ENCODE data around the gene SOX8. TPM values are rescaled to one million over a fixed set of nuclear protein-coding genes. Genes with fewer than 3 reads are reported as not detected.

Gene SOX8
- polyA plus RNA-seq, 1 donor from 2014 or later = 3.9 TPM

GRCh38 chr16:995087-995486 lies 13.5 kb downstream of the SOX8 start:
- H3K36me3 ChIP-seq (ENCODE audit: insufficient read depth, low read length) = no peaks in the 10 kb centered on the region
- H3K9ac ChIP-seq (ENCODE audit: low read length) = no peak overlapping the region
- H3K9me3 ChIP-seq (ENCODE audit: low read length) = peaks cover 13% of the 10 kb centered on the region
- H3K79me2 ChIP-seq (replicated peaks; ENCODE audit: insufficient read depth, low read length) = no peaks in the 10 kb centered on the region
- H3K4me2 ChIP-seq (ENCODE audit: low read length) = no peak overlapping the region
- H3K9me2 ChIP-seq (ENCODE audit: insufficient read depth, low read length) = no peaks in the 10 kb centered on the region
- no peak overlapping the region for H2AFZ ChIP-seq (ENCODE audit: low read depth, low read length)
- no peaks in the 10 kb centered on the region for H3F3A ChIP-seq (ENCODE audit: insufficient read depth, low read length, poor library complexity, severe bottlenecking)
- H3K4me3 ChIP-seq (ENCODE audit: low read length) = no peak overlapping the region
- H4K20me1 ChIP-seq (ENCODE audit: insufficient read depth) = no peaks in the 10 kb centered on the region
- no peaks in the 10 kb centered on the region for H3K27me3 ChIP-seq (ENCODE audit: insufficient read depth, low read depth, low read length)
- no peak for TF ChIP-seq POLR2AphosphoS5 (IDR thresholded peaks at IDR 0.05)
- no peak for TF ChIP-seq EZH2 (IDR thresholded peaks at IDR 0.05; ENCODE audit: borderline replicate concordance, insufficient read depth, low read length, poor library complexity, severe bottlenecking)
- TF ChIP-seq CTCF (IDR thresholded peaks at IDR 0.05; ENCODE audit: poor library complexity, severe bottlenecking) = no peak
- no peak for TF ChIP-seq REST (IDR thresholded peaks at IDR 0.05; ENCODE audit: borderline replicate concordance)
- TF ChIP-seq EP300 (conservative IDR thresholded peaks at IDR 0.05; ENCODE audit: poor library complexity, severe bottlenecking) = no peak
- no peak for TF ChIP-seq RAD21 (conservative IDR thresholded peaks at IDR 0.05)
- TF ChIP-seq TAF1 (IDR thresholded peaks at IDR 0.05; ENCODE audit: low read depth) = no peak
- TF ChIP-seq SMC3 (conservative IDR thresholded peaks at IDR 0.05; ENCODE audit: poor library complexity) = no peak
- TF ChIP-seq MXI1 (conservative IDR thresholded peaks at IDR 0.05; ENCODE audit: poor library complexity, severe bottlenecking) = no peak
- H3K27ac ChIP-seq (ENCODE audit: low read length) = no peak overlapping the region

- H3F3A ChIP-seq (ENCODE audit: insufficient read depth, low read length, poor library complexity, severe bottlenecking) = no peaks in the 10 kb centered on the region
- H4K20me1 ChIP-seq (ENCODE audit: insufficient read depth) = no peaks in the 10 kb centered on the region
- no peak overlapping the region for H3K9ac ChIP-seq (ENCODE audit: low read length)
- H3K4me2 ChIP-seq (ENCODE audit: low read length) = no peak overlapping the region
- TF ChIP-seq TAF1 (IDR thresholded peaks at IDR 0.05; ENCODE audit: low read depth) (no peak), EP300 (conservative IDR thresholded peaks at IDR 0.05; ENCODE audit: poor library complexity, severe bottlenecking) (no peak), RAD21 (conservative IDR thresholded peaks at IDR 0.05) (no peak), CTCF (IDR thresholded peaks at IDR 0.05; ENCODE audit: poor library complexity, severe bottlenecking) (no peak), MXI1 (conservative IDR thresholded peaks at IDR 0.05; ENCODE audit: poor library complexity, severe bottlenecking) (no peak), REST (IDR thresholded peaks at IDR 0.05; ENCODE audit: borderline replicate concordance) (no peak), POLR2AphosphoS5 (IDR thresholded peaks at IDR 0.05) (no peak)
- H3K36me3 ChIP-seq (ENCODE audit: insufficient read depth, low read length) = no peaks in the 10 kb centered on the region
- no peaks in the 10 kb centered on the region for H3K27me3 ChIP-seq (ENCODE audit: insufficient read depth, low read depth, low read length)
- H3K79me2 ChIP-seq (replicated peaks; ENCODE audit: insufficient read depth, low read length) = no peaks in the 10 kb centered on the region
- H3K9me2 ChIP-seq (ENCODE audit: insufficient read depth, low read length) = no peaks in the 10 kb centered on the region
- no peak overlapping the region for H2AFZ ChIP-seq (ENCODE audit: low read depth, low read length)
- H3K27ac ChIP-seq (ENCODE audit: low read length) = no peak overlapping the region
- peaks cover 13% of the 10 kb centered on the region for H3K9me3 ChIP-seq (ENCODE audit: low read length)
- no peak overlapping the region for H3K4me3 ChIP-seq (ENCODE audit: low read length)
Measured at GRCh38 chr16:995783-996182, 14.2 kb downstream of the SOX8 start.

Measured in neural cell (in vitro differentiated cells).